MM.1S (cell line): Measurements from ENCODE around the gene DPPA5.

ENCODE experiments used
- CTCF ChIP-seq: fragments of 300-600 bp; sonication (generic); IDR thresholded peaks from 2 replicates; pipeline ENCODE4 v1.5.1; 2016; ENCODE audit warnings: antibody characterized with exemption, low read length, mixed read lengths
- EZH2 ChIP-seq: fragments of 300-600 bp; sonication (generic); optimal IDR thresholded peaks from 2 replicates; pipeline ENCODE3; 2017; ENCODE audit warnings: low read depth, mild to moderate bottlenecking, antibody characterized with exemption, low read length, mixed read lengths
- EZH2phosphoT487 ChIP-seq: fragments of 300-600 bp; sonication (generic); IDR thresholded peaks from 2 replicates; pipeline ENCODE4 v1.6.1; 2018; ENCODE audit warnings: antibody characterized with exemption, low read length

GRCh38 chr6:73343164-73343563 lies 10.9 kb downstream of the DPPA5 start:
- TF ChIP-seq CTCF (no peak), EZH2 (no peak), EZH2phosphoT487 (no peak)
